Tibial nerve (tissue), 4 donors: ENCODE measurements around the gene OR4Q3. TPM values are rescaled to one million over a fixed set of nuclear protein-coding genes. Genes with fewer than 3 reads are reported as not detected.
"Not testable (repeated sequence)": the region's sequence is repeated elsewhere in the genome, so short reads cannot be mapped to it uniquely, and the experiment has no call there.

ENCODE experiments used
- DNase-seq, 2 donors: peaks; one replicate each; pipeline ENCODE4 v3.0.0-alpha.2; 2019; ENCODE audit warnings: low spot score in 2 of 2
- H3K27ac ChIP-seq, 4 donors: fragments of 200-600 bp; sonication (generic) in 3 of 4; one replicate each; pipeline ENCODE4 v1.5.1; 2017 to 2019; ENCODE audit warnings: mild to moderate bottlenecking in 1 of 4
- H3K27me3 ChIP-seq, 2 donors: fragments of 200-600 bp; sonication (generic) in 1 of 2; one replicate each; pipeline versions ENCODE4 v1.5.1 to v1.6.0; 2017 to 2019
- H3K36me3 ChIP-seq, 3 donors: fragments of 200-600 bp; sonication (generic); one replicate each; pipeline ENCODE4 v1.5.1; 2018 to 2019
- H3K4me1 ChIP-seq, 4 donors: fragments of 200-600 bp; sonication (generic) in 3 of 4; one replicate each; pipeline ENCODE4 v1.5.1; 2017 to 2019
- H3K4me3 ChIP-seq, 4 donors: fragments of 200-600 bp; sonication (generic) in 3 of 4; one replicate each; pipeline ENCODE4 v1.5.1; 2017 to 2019; ENCODE audit warnings: mild to moderate bottlenecking in 1 of 4, moderate library complexity in 1 of 4
- H3K9me3 ChIP-seq, 4 donors: fragments of 200-600 bp; sonication (generic) in 3 of 4; one replicate each; pipeline ENCODE4 v1.5.1; 2017 to 2019
- CTCF ChIP-seq, 5 experiments: fragments of 200-600 bp in 3 of 5; fragments of 450-650 bp in 2 of 5; sonication (generic) in 3 of 5; IDR thresholded peaks; one replicate each; pipeline ENCODE4 v1.5.1; 2016 to 2019; ENCODE audit warnings: antibody characterized with exemption in 5 of 5, mild to moderate bottlenecking in 3 of 5, moderate library complexity in 2 of 5
- EP300 ChIP-seq, 2 donors: sonication (generic); formaldehyde crosslinking; IDR thresholded peaks; one replicate each; pipeline ENCODE4 v1.6.1; 2017; ENCODE audit warnings: antibody characterized with exemption in 2 of 2, mild to moderate bottlenecking in 1 of 2
- POLR2A ChIP-seq, 2 donors: fragments of 450-650 bp; IDR thresholded peaks; one replicate each; pipeline ENCODE4 v1.6.1; 2017; ENCODE audit warnings: antibody characterized with exemption in 2 of 2, mild to moderate bottlenecking in 2 of 2, moderate library complexity in 2 of 2
- WGBS, 2 donors: methylation state at CpG; one replicate each; pipeline ENCODE4 v1.1.5; 2018; 5-methylcytosine and 5-hydroxymethylcytosine counted together
- small RNA-seq: library from RNA; depleted of rRNA; stranded (forward); fragments of <200 nt; gene quantifications from one replicate; pipeline ENCODE3, GENCODE V24; 2016
- total RNA-seq, 4 donors: library from RNA; depleted of rRNA; stranded (reverse); fragments of >200 nt; gene quantifications; one replicate each; pipeline ENCODE4 v1.1.0, GENCODE V29; 2016

OR4Q3 gene
- total RNA-seq, 4 donors from 2014 or later: not detected

GRCh38 chr14:19771895-19772430, 28.6 kb downstream of the OR4Q3 start:
- no peak overlapping the region for H3K4me3 ChIP-seq
- no peaks in the 10 kb centered on the region for H3K27me3 ChIP-seq
- peaks cover 0 to 13% (median 0%) of the 10 kb centered on the region in 4 donors for H3K9me3 ChIP-seq
- no peak for TF ChIP-seq EP300 (IDR thresholded peaks at IDR 0.05)
- no peaks in the 10 kb centered on the region for H3K36me3 ChIP-seq
- 83 to 86% methylated on average over 1 of the region's 1 CpG for WGBS, 2 donors
- no peak for DNase-seq
- no peaks in the 10 kb centered on the region for H3K4me1 ChIP-seq
- H3K27ac ChIP-seq: no peak overlapping the region

DNA sequence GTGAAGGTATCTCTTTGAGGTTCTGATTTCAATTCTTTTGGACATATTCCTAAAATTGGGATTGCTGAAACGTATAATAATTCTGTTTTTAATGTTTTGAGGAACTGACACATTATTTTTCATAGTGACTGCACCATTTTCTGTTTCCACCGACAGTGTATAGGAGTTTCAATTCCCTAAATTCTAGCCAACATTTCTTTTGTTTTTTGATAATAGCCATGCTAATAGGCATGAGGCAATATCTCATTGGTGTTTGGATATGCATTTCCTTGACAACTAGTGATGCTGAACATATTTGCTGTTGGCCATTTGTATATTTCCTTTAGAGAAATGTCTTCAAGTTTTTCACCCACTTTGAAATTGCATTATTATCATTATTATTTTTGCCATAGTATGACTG, 29.1 kb downstream of the OR4Q3 start:
- not testable (repeated sequence) for H3K27me3 ChIP-seq, H3K4me1 ChIP-seq, H3K36me3 ChIP-seq, DNase-seq, H3K4me3 ChIP-seq, H3K27ac ChIP-seq
- 42 to 49% methylated on average over 2 of the region's 2 CpGs for WGBS, 2 donors
- H3K9me3 ChIP-seq: peaks cover 0 to 13% (median 0%) of the 10 kb centered on the region in 4 donors

DNA sequence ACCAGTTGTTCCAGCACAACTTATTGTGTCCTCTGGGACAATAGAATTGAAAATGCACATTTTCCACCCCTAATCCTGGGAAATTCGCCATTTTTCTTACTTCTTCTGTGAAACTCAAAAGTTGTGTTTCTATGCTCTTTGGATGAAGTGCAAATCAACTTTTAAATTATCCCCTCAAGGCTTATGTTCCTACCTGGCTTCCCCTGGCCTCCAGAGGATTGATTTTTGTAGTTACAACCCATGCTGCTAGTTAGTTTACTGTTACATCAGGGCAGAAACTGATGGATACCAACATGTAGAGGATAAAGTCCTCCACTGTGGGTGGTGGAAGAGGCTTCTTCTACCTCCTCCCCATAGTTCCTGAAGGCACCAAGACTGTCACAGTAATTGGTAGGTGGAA, 29.8 kb downstream of the OR4Q3 start, which contains the start of gene OR4M1:
TSS of gene OR4M1 (plus strand) at position 301 of the 400 bp plus-strand sequence. CDS start 6,819 bp downstream, outside the sequence.
- H3K9me3 ChIP-seq: peaks cover 0 to 13% (median 0%) of the 10 kb centered on the region in 4 donors
- WGBS, 2 donors: 19 to 23% methylated on average over 1 of the region's 1 CpG
- H3K27me3 ChIP-seq, H3K4me3 ChIP-seq, H3K4me1 ChIP-seq, H3K36me3 ChIP-seq, H3K27ac ChIP-seq, DNase-seq: not testable (repeated sequence)

DNA sequence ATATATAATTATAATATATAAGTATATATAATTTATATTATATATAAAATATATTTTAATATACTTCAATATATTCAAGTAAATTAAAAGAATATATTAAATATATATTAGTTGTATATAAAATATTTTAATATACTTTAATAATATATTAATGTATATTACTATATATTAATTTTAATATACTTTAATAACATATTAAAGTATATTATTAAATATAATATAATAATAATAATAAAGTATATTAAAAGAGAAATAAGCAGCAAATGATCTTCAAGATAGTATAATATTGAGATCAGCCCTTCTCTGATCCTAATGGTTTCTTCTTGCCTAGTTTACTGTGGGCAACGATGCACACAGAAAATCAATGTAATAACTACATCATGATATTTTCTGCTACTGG, 32.2 kb downstream of the OR4Q3 start:
- no peak overlapping the region for H3K4me3 ChIP-seq
- no peaks in the 10 kb centered on the region for H3K27me3 ChIP-seq
- TF ChIP-seq CTCF (IDR thresholded peaks at IDR 0.05) (no peak), POLR2A (IDR thresholded peaks at IDR 0.05) (no peak), EP300 (IDR thresholded peaks at IDR 0.05) (no peak)
- DNase-seq: no peak
- H3K9me3 ChIP-seq: peaks cover 0 to 13% (median 0%) of the 10 kb centered on the region in 4 donors
- no peak overlapping the region for H3K27ac ChIP-seq
- H3K4me1 ChIP-seq: no peaks in the 10 kb centered on the region
- WGBS, 2 donors: 68 to 75% methylated on average over 1 of the region's 1 CpG
- no peaks in the 10 kb centered on the region for H3K36me3 ChIP-seq

- H3K27me3 ChIP-seq, H3K4me1 ChIP-seq, H3K4me3 ChIP-seq, DNase-seq, H3K9me3 ChIP-seq, H3K36me3 ChIP-seq, H3K27ac ChIP-seq: not testable (repeated sequence)
- 79 to 81% methylated on average over 16 of the region's 16 CpGs for WGBS, 2 donors
Measured at GRCh38 chr14:19785848-19786247, 42.5 kb downstream of the OR4Q3 start.

- not testable (repeated sequence) for H3K4me3 ChIP-seq, H3K4me1 ChIP-seq, H3K9me3 ChIP-seq, H3K27me3 ChIP-seq, H3K36me3 ChIP-seq, H3K27ac ChIP-seq, DNase-seq
- WGBS, 2 donors: 68 to 78% methylated on average over 4 to 6 of the region's 6 CpGs
Measured at GRCh38 chr14:19787318-19787717, 43.9 kb downstream of the OR4Q3 start.

DNA sequence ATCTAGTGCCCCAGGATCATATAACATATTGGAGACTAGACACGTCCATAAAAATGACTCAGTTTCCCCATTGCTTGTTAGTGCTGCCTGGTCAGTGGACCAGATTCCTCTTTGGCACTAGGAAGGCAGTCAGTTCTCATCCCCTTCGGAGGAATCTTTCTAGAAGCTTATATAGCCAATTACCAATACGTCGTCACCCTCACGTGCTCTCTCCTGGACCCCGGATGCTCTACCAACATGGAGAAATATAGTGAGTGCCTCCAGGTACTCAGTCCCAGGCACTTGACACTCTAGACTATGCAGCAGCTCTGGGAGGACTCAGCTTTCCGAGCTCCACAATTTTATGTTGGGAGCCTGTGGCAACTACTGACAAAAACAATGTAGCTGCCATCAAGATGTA, 44.8 kb downstream of the OR4Q3 start:
- not testable (repeated sequence) for H3K27me3 ChIP-seq, H3K27ac ChIP-seq, H3K36me3 ChIP-seq, H3K9me3 ChIP-seq, DNase-seq, H3K4me3 ChIP-seq, H3K4me1 ChIP-seq
- 69 to 70% methylated on average over 7 of the region's 7 CpGs for WGBS, 2 donors

DNA sequence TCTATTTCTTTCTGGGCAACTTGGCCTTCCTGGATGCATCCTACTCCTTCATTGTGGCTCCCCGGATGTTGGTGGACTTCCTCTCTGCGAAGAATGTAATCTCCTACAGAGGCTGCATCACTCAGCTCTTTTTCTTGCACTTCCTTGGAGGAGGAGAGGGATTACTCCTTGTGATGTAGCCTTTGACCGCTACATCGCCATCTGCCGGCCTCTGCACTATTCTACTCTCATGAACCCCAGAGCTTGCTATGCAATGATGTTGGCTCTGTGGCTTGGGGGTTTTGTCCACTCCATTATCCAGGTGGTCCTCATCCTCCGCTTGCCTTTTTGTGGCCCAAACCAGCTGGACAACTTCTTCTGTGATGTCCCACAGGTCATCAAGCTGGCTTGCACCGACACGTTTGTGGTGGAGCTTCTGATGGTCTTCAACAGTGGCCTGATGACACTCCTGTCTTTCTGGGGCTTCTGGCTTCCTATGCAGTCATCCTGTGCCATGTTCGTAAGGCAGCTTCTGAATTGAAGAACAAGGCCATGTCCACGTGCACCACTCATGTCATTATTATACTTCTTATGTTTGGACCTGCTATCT, 53.2 kb downstream of the OR4Q3 start:
- DNase-seq, H3K36me3 ChIP-seq, H3K4me3 ChIP-seq, H3K27ac ChIP-seq, H3K9me3 ChIP-seq, H3K4me1 ChIP-seq, H3K27me3 ChIP-seq: not testable (repeated sequence)
- WGBS, 2 donors: 70 to 73% methylated on average over 10 of the region's 10 CpGs

Small RNA genes lying within 50 kb of the gene (small RNA-seq; reads per million reads assigned to genes)
- not detected for gene AL512310.1

Other genes starting within 250 kb of the OR4Q3 start
- not detected for gene OR11H2, start 29.7 kb upstream of the OR4Q3 start, total RNA-seq
- not detected for gene OR4M1, start 29.9 kb downstream of the OR4Q3 start, total RNA-seq
- gene OR4N2, start 60.2 kb downstream of the OR4Q3 start, total RNA-seq: not detected
- gene OR4K2, start 131.6 kb downstream of the OR4Q3 start, total RNA-seq: under 1 TPM in 1 of 4 donors, not detected in 3; 0.63 TPM
- not detected for gene OR4K5, start 177.0 kb downstream of the OR4Q3 start, total RNA-seq
- not detected for gene OR4K1, start 187.3 kb downstream of the OR4Q3 start, total RNA-seq
- gene OR4K15, start 232.0 kb downstream of the OR4Q3 start, total RNA-seq: not detected